Brain microvascular endothelial cell (primary cell): Measurements from ENCODE around the gene RBM25.
A peak's percentile ranks its signal among the peaks of the same experiment; 100 is the strongest.

Source experiments
- DNase-seq: peaks from one replicate; pipeline ENCODE4 v3.0.0-alpha.2; 2020
- H3K27ac ChIP-seq: fragments of 250-450 bp; sonication (Bioruptor Pico); 2 replicates; pipeline ENCODE4 v1.5.1; 2020; ENCODE audit warnings: mild to moderate bottlenecking, moderate library complexity
- H3K27me3 ChIP-seq: fragments of 250-450 bp; sonication (Bioruptor Pico); replicated peaks from 2 replicates; pipeline ENCODE4 v1.5.1; 2020; ENCODE audit warnings: mild to moderate bottlenecking
- H3K36me3 ChIP-seq: fragments of 250-450 bp; sonication (Bioruptor Pico); replicated peaks from 2 replicates; pipeline ENCODE4 v1.5.1; 2020; ENCODE audit warnings: mild to moderate bottlenecking
- H3K4me3 ChIP-seq: 2 replicates; pipeline ENCODE4 v1.5.1; 2011; ENCODE audit warnings: low read depth, mild to moderate bottlenecking, control low read depth, low read length, moderate library complexity
- in situ Hi-C: cut with HindIII; loops from 2 replicates; pipeline ENCODE4 v1.10.0; 2017; ENCODE audit warnings: low sequenced_read_pairs, low pct_ligation_motif_present
- TF ChIP-seq, protein P1 (sequence below): IDR thresholded peaks from 2 replicates; pipeline ENCODE4 v1.5.1; 2011; ENCODE audit warnings: low read depth, mild to moderate bottlenecking, moderate library complexity, low read length, control low read depth, inconsistent platforms; ENCODE audit errors: missing control alignments

Gene RBM25

DNA sequence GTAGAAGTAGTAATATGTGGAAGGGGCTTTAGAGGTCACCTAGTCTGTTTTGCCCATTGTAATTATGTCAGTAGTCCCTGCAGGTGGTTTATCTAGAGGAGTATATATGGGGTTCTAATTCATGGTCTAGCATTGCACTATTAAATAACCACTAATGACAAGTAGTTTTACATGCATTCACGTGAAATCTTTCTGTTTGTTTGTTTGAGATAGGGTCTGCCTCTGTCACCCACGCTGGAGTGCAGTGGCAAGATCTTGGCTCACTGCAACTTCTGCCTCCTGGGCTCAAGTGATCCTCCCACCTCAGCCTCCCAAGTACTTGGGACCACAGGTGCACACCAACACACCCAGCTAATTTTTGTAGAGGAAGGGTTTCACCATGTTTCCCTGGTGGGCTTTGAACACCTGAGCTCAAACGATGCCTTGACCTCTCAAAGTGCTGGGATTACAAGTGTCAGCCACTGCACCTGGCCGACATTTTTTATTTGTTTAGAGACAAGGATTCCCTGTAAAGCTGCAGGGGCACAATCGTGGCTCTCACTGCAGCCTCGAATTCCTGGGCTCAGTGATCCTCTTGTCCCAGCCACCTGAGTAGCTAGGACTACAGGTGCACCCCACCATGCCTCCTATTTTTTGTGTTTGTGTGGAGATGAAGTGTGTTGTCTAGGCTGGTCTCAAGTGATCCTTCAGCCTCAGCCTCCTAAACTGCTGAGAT lies 66.0 kb downstream of the RBM25 start:
- DNase-seq: no peak
- in situ Hi-C loops: no loop called here
- H3K27me3 ChIP-seq: no peaks in the 10 kb centered on the region
- TF ChIP-seq, protein P1, sequence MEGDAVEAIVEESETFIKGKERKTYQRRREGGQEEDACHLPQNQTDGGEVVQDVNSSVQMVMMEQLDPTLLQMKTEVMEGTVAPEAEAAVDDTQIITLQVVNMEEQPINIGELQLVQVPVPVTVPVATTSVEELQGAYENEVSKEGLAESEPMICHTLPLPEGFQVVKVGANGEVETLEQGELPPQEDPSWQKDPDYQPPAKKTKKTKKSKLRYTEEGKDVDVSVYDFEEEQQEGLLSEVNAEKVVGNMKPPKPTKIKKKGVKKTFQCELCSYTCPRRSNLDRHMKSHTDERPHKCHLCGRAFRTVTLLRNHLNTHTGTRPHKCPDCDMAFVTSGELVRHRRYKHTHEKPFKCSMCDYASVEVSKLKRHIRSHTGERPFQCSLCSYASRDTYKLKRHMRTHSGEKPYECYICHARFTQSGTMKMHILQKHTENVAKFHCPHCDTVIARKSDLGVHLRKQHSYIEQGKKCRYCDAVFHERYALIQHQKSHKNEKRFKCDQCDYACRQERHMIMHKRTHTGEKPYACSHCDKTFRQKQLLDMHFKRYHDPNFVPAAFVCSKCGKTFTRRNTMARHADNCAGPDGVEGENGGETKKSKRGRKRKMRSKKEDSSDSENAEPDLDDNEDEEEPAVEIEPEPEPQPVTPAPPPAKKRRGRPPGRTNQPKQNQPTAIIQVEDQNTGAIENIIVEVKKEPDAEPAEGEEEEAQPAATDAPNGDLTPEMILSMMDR: no peak
- H3K27ac ChIP-seq: no peak overlapping the region
- H3K36me3 ChIP-seq: peaks cover 31% of the 10 kb centered on the region
- H3K4me3 ChIP-seq: no peak overlapping the region

- DNase-seq: no peak
Measured at GRCh38 chr14:73125169-73125588, 66.8 kb downstream of the RBM25 start.

DNA sequence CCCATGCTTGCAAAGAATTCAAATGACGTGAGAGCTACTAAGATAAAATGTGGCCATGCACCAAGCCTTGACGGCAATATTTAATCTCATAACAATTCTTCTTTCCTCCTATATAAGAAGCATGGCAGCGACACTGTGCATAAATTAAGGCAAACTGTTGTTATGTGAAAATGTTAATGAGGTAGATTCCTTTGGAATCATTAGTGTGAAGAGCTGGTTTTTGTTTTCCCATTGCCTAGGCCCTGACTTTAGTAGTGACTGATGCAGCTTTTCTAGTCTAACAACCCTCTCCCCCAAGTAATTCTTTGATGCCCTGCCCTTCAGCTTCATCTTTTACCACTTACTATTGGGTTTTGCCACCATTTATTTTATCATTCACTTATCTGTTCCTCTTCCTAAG lies 67.4 kb downstream of the RBM25 start:
- TF ChIP-seq, protein P1: no peak
- in situ Hi-C loops: no loop called here
- no peak overlapping the region for H3K4me3 ChIP-seq
- H3K27ac ChIP-seq: no peak overlapping the region
- no peak for DNase-seq
- peaks cover 23% of the 10 kb centered on the region for H3K36me3 ChIP-seq
- no peaks in the 10 kb centered on the region for H3K27me3 ChIP-seq

More at GRCh38 chr14:73125169-73125588, 66.8 kb downstream of the RBM25 start:
- Histone ChIP-seq H3K36me3 (peaks cover 23% of the 10 kb centered on the region), H3K27me3 (no peaks in the 10 kb centered on the region), H3K4me3 (no peak overlapping the region), H3K27ac (no peak overlapping the region)
- in situ Hi-C loops: no loop called here
- TF ChIP-seq, protein P1: no peak

DNA sequence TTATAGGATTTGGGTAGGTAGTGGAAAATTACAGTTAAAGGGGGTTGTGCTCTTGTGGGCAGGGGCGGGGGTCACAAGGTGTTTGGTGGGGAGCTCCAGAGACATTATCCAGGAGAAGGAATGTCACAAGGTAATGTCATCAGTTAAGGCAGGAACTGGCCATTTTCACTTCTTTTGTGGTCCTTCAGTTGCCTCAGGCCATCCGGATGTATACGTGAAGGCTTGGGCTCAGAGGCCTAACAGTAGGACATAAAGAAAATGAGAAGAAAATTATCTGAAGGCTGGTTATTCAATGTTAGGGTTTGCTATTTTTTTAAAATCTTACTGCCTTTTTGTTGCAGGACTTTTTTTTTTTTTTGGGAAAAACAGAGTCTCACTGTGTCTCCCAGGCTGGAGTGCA lies 75.5 kb downstream of the RBM25 start:
- no peak for DNase-seq
- no peaks in the 10 kb centered on the region for H3K36me3 ChIP-seq
- in situ Hi-C loops: no loop called here
- no peaks in the 10 kb centered on the region for H3K27me3 ChIP-seq
- no peak overlapping the region for H3K4me3 ChIP-seq
- TF ChIP-seq, protein P1: no peak
- H3K27ac ChIP-seq: no peak overlapping the region

GRCh38 chr14:73136085-73136386 lies 77.7 kb downstream of the RBM25 start:
- no peak for DNase-seq
- no peaks in the 10 kb centered on the region for H3K27me3 ChIP-seq
- H3K36me3 ChIP-seq: no peaks in the 10 kb centered on the region
- H3K4me3 ChIP-seq: peak overlapping the region; percentile 84
- TF ChIP-seq, protein P1: no peak
- in situ Hi-C loops: no loop called here
- peak overlapping the region; percentile 87 for H3K27ac ChIP-seq
